Esophagus squamous epithelium (tissue), 5 donors: Measurements from ENCODE around the gene CYB5A. TPM values are rescaled to one million over a fixed set of nuclear protein-coding genes. Genes with fewer than 3 reads are reported as not detected.

Experiments used
- DNase-seq: peaks from one replicate; lab custom pipeline; 2025; lab: John Stamatoyannopoulos, UW
- H3K27ac ChIP-seq, 4 donors: fragments of 200-600 bp; sonication (generic); one replicate each; pipeline ENCODE4 v1.5.1; 2016 to 2019; ENCODE audit warnings: mild to moderate bottlenecking in 1 of 4
- H3K27me3 ChIP-seq, 4 donors: fragments of 200-600 bp; sonication (generic); 1 replicate in 3 of 4; 2 replicates in 1 of 4; pipeline versions ENCODE4 v1.5.1 to v1.6.0; 2017 to 2021; ENCODE audit warnings: antibody characterized with exemption in 1 of 4
- H3K36me3 ChIP-seq, 3 donors: fragments of 200-600 bp; sonication (generic); one replicate each; pipeline ENCODE4 v1.5.1; 2016 to 2019
- H3K4me1 ChIP-seq, 3 donors: fragments of 200-600 bp; sonication (generic); one replicate each; pipeline ENCODE4 v1.5.1; 2017 to 2019
- H3K4me3 ChIP-seq, 4 donors: fragments of 200-600 bp; sonication (generic); 1 replicate in 3 of 4; 2 replicates in 1 of 4; pipeline ENCODE4 v1.5.1; 2016 to 2019; ENCODE audit warnings: mild to moderate bottlenecking in 2 of 4, moderate library complexity in 1 of 4
- H3K9me3 ChIP-seq, 3 donors: fragments of 200-600 bp; sonication (generic); one replicate each; pipeline ENCODE4 v1.5.1; 2016 to 2019
- CTCF ChIP-seq, 6 experiments: fragments of 450-650 bp in 4 of 6; fragments of 200-600 bp in 2 of 6; sonication (generic) in 2 of 6; IDR thresholded peaks; one replicate each; pipeline ENCODE4 v1.5.1; 2016 to 2019; ENCODE audit warnings: antibody characterized with exemption in 6 of 6, mild to moderate bottlenecking in 4 of 6, moderate library complexity in 4 of 6
- POLR2A ChIP-seq, 4 donors: fragments of 450-650 bp; IDR thresholded peaks; one replicate each; pipeline ENCODE4 v1.6.1; 2017; ENCODE audit warnings: antibody characterized with exemption in 4 of 4, mild to moderate bottlenecking in 4 of 4, moderate library complexity in 3 of 4
- WGBS, 2 donors: methylation state at CpG; one replicate each; pipeline ENCODE4 v1.1.5; 2018; 5-methylcytosine and 5-hydroxymethylcytosine counted together
- intact Hi-C: fragments of 100-400 bp; cut with DNase I; formaldehyde crosslinking; loops from one replicate; pipeline ENCODE4 v1.15.0; 2022
- total RNA-seq, 4 donors: library from RNA; depleted of rRNA; stranded (reverse); fragments of >200 nt; gene quantifications; one replicate each; pipeline ENCODE4 v1.1.0, GENCODE V29; 2016
- donor health status: DM: yes; HTN: yes; CAD: no.

Gene CYB5A
- total RNA-seq = 100 to 1,000 TPM in 1 of 4 donors, 10 to 100 TPM in 3; 75.2 to 115 (median 90.3) TPM

- Histone ChIP-seq H3K4me1 (peaks cover 10 to 36% (median 18%) of the 10 kb centered on the region in 3 donors), H3K36me3 (no peaks in the 10 kb centered on the region), H3K27me3 (no peaks in the 10 kb centered on the region), H3K4me3 (peak within 1 kb of the TSS; percentile 64 to 97 (median 88)), H3K27ac (peak within 1 kb of the TSS; percentile 64 to 87 (median 82)), H3K9me3 (no peaks in the 10 kb centered on the region)
- TF ChIP-seq POLR2A (IDR thresholded peaks at IDR 0.05) (peak in 2 of 4 donors; percentile 32 to 60), CTCF (IDR thresholded peaks at IDR 0.05) (peak in 1 of 6 experiments; percentile 41)
- 0 to 1% methylated on average over 6 to 23 of the region's 68 CpGs for WGBS, 2 donors
- intact Hi-C loops = no loop called here
- DNase-seq = peak; percentile 88
These were observed at the start of gene CYB5A for GRCh38 chr18:74291771-74292540. Gene CYB5A (minus strand): TSS chr18:74291963. CDS start chr18:74291875, 88 bp downstream.

- intact Hi-C loops = no loop called here
- Histone ChIP-seq H3K4me1 (no peaks in the 10 kb centered on the region), H3K27ac (no peak overlapping the region), H3K9me3 (no peaks in the 10 kb centered on the region), H3K36me3 (no peaks in the 10 kb centered on the region), H3K4me3 (no peak overlapping the region), H3K27me3 (no peaks in the 10 kb centered on the region)
- DNase-seq = no peak
- no peak for TF ChIP-seq POLR2A (IDR thresholded peaks at IDR 0.05)
- no peak for TF ChIP-seq CTCF (IDR thresholded peaks at IDR 0.05)
- 70 to 81% methylated on average over 1 of the region's 1 CpG for WGBS, 2 donors
These were observed 46.1 kb upstream of the CYB5A start for GRCh38 chr18:74337912-74338309.

GRCh38 chr18:74337155-74337911, 45.6 kb upstream of the CYB5A start:
- no peak overlapping the region for H3K4me3 ChIP-seq
- TF ChIP-seq POLR2A (IDR thresholded peaks at IDR 0.05) (no peak), CTCF (IDR thresholded peaks at IDR 0.05) (no peak)
- 77 to 87% methylated on average over 5 of the region's 5 CpGs for WGBS, 2 donors
- intact Hi-C loops = no loop called here
- H3K27ac ChIP-seq = no peak overlapping the region
- H3K36me3 ChIP-seq = no peaks in the 10 kb centered on the region
- no peaks in the 10 kb centered on the region for H3K9me3 ChIP-seq
- H3K27me3 ChIP-seq = no peaks in the 10 kb centered on the region
- H3K4me1 ChIP-seq = no peaks in the 10 kb centered on the region
- DNase-seq = no peak

- DNase-seq = no peak
- Histone ChIP-seq H3K4me3 (no peak overlapping the region), H3K4me1 (no peaks in the 10 kb centered on the region), H3K36me3 (no peaks in the 10 kb centered on the region), H3K27ac (no peak overlapping the region), H3K9me3 (no peaks in the 10 kb centered on the region), H3K27me3 (no peaks in the 10 kb centered on the region)
- intact Hi-C loops = no loop called here
- TF ChIP-seq CTCF (IDR thresholded peaks at IDR 0.05) = no peak
- no peak for TF ChIP-seq POLR2A (IDR thresholded peaks at IDR 0.05)
These were observed 44.9 kb upstream of the CYB5A start for GRCh38 chr18:74336656-74337055.
